HG02763 (cell line): ENCODE measurements around the gene ABHD14A.

ENCODE experiments used
- ATAC-seq: cut with Tn5 transposase; IDR thresholded peaks from one replicate; pipeline ENCODE4 v1.9.1; 2021; ENCODE audit warnings: mild to moderate bottlenecking, moderate library complexity; ENCODE audit not compliant: unreplicated experiment

The ABHD14A gene

GRCh38 chr3:51955893-51956770 is 18.7 kb upstream of the ABHD14A start:
- no peak for ATAC-seq

GRCh38 chr3:51957520-51958205 is 17.2 kb upstream of the ABHD14A start:
- ATAC-seq: no peak

- ATAC-seq: no peak
Observed at GRCh38 chr3:51958603-51959521, 16.0 kb upstream of the ABHD14A start.

DNA sequence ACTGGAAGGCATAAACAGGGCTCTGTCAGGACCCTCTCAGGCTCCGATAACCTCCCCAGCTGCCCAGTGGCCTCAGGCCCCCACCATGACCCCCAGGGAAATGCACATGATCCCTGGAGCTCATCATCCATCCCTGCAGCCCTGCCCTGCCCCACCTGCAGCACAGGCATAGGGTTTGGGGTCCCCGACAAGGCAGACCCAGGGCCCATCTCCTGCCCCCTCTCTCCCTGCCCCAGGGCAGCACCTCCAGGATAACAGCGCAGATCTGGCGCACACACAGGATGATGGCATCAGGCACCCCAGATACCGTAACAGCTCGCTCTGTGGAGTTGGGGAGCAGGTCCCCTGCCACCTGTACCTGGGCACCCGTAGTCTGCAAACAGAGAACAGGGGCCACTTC is 15.2 kb upstream of the ABHD14A start:
- no peak for ATAC-seq

- no peak for ATAC-seq
Observed at GRCh38 chr3:51960386-51960785, 14.5 kb upstream of the ABHD14A start.

DNA sequence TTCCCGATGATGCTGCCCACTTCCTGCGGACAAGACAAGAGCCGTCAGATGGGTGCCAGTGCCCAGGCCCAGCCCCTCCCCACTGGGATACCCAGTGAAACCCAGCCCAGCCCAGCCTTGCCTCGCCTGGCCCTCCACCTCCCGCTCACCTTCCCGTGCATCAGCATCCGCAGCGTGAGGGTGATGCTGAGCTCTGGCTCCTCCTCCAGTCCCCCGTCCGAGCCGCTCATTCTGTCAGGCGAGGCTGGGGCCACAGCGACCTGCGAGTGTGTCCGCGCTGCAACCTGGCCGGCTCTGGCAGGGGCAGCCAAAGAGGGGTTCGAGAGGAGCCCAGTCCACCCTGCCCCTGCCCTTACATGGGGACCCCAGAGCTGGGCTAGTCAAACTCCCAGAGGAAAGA is 13.9 kb upstream of the ABHD14A start:
- ATAC-seq: no peak

DNA sequence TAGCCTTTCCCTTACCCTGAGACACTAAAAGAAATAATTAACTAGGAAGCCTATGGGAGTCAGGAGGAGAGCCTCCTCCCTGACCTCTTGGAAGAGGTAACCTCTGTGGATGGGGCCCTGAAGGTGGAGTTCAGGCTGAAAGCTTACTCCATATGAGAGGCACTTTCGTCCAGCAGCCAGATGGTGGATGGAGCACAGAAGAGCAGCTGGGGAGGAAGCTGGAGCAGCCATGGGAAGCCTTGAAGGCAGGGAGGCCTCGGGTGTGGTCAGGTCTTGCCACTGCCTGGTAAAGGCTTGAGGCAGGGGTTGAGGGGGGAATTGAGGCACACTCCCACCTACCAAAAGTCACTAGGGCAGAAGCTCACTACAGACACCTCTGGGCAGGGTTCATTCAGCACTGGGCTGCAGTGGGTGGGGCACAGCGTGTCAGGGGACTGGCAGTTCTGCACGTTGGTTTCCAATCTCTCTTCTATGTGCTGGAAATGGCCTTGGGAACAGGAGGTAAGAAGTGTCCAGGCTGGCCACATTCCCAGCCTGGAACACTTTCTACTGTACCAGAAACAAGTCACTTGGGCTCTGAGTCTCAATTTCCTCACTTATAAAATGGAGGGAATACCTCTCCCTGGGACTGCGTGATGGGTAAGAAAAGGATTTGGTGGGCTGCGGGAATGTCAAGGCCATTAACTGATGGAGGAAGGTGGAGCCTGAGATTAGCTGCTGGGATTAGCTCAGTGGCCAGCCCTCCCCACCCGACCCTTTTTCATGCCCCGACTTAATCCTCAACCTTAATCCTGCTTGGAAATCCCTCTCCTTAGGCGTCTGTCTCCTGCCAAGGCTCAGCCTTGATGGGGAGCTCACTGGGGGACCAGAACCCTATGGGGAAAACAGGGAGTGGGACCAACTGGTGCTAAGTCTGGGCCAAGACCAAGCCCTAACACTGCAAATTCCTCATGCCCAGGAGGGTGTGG is 13.0 kb upstream of the ABHD14A start:
- no peak for ATAC-seq

GRCh38 chr3:51962854-51963530 is 11.9 kb upstream of the ABHD14A start:
- ATAC-seq: no peak

DNA sequence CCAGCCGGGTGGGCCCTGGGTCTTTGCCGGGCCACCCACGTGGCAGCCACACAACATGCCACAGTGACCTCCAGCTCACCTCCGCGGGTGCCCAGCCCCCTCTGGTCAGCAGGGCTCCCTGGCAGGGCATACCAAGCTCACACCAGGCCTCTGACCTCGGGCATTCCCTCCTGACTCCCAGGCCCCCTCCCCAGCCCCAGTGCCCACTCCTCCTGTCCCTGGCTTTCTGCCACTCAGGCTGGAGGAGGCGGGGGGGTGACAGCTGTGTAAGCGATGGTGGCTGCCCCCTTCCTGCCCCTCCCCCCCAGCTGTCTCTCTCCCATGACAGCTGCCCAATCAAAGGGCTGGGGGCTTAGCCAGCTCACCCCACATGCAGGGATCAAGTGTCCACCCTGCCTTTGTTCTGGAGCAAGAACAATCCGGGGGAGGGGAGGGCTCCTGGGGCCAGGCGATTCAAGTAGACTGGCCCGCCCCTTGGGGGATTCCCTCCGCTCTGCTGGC is 10.9 kb upstream of the ABHD14A start:
- no peak for ATAC-seq

- no peak for ATAC-seq
Observed at GRCh38 chr3:51964521-51964920, 10.3 kb upstream of the ABHD14A start.

DNA sequence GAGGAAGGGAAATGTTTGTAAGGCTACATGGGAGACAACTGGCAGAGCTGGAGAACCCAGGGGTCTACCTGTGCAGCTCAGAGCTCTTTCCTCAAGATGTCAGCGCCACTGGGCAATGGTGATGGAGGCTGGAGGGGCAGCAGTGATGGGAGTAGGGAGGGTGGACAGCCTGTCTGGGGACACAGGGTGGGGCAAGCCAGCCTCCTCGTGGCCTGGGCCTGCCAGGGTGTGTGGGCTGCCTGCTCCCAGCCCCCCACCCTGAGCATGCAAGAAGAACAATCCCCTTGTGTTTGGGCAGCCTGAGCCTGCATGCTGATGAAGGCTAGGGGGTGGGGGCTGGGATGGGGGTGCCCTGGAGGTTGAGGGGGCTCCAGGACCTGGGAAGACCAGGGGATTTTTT is 8.8 kb upstream of the ABHD14A start:
- no peak for ATAC-seq

DNA sequence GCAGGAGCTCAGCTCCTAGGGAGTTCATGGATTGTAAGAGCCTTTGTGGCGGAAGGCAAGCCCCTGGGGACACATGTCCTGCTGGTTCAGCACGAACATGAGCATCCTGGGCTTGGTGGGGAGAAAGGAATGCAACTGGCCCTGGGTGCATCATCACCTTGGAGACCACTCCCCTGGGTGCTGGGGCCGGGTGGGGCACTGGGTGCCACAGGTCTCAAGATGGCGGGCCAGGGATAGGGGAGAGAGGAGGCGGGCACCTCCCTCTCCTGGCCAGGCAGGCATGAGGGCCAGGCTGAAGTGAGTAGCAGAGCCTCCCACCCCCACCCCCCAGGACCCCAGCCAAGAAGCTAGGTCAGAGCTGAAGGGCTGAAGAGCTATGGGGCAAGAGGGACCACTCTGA is 8.4 kb upstream of the ABHD14A start:
- ATAC-seq: no peak

GRCh38 chr3:51966922-51967383 is 7.9 kb upstream of the ABHD14A start:
- ATAC-seq: no peak

DNA sequence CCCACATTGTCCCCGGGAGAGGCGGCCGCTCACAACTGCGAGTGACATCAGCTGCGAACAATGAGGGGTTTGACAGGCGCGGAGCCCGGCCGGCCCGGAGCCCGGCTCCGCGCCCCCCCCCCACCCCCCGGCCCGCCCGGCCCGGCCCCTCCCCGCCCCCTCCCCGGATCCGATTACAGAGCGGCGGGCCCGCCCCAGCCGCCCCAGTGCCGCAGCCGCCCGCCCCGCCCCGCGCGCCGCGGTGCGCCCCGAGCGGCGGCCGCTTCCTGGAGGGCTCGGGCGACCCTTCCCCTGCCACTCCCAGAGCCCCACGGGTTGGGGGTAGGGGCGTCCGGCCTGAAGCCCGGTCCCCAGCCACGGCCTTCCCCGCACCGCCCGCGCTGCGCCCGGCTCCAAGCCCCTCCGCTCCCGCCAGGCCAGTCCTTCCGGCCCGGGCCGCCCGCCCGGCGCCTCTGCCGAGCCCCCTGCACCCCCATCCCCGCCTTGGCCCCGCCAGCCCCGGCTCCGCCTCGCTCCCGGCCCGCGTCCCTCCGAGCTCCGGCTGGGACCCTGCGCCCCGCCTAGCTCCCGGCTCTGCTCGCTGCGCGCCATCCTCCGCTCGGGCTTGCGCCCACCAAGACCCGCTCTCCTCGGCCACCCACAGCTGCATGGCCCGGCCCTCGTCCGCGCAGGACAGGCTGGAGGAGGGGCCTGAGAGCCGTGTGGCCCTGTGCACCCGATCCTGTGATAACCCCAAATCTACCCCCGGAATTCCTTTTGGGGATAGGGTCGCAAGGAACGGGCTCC is 7.3 kb upstream of the ABHD14A start, which contains the start of gene PCBP4:
Gene PCBP4, minus strand, starts transcription at position 71 of the 786 bp plus-strand sequence. CDS start 6,214 bp downstream, outside the sequence.
- ATAC-seq: peak; percentile 36

GRCh38 chr3:51968170-51968775 is 6.6 kb upstream of the ABHD14A start:
- no peak for ATAC-seq

- no peak for ATAC-seq
Observed at GRCh38 chr3:51968883-51969678, 5.8 kb upstream of the ABHD14A start.

GRCh38 chr3:51969841-51970240 is 5.0 kb upstream of the ABHD14A start:
- ATAC-seq: no peak
